ENCODE results near the gene TGOLN2. TPM values are rescaled to one million over a fixed set of nuclear protein-coding genes. Genes with fewer than 3 reads are reported as not detected.

The TGOLN2 gene
- total and polyA plus RNA-seq, 2 of the 13 experiments (the other 11 are each of a cell fraction or from before 2014, with no cell fraction given), result 99.6 to 155 TPM

DNA sequence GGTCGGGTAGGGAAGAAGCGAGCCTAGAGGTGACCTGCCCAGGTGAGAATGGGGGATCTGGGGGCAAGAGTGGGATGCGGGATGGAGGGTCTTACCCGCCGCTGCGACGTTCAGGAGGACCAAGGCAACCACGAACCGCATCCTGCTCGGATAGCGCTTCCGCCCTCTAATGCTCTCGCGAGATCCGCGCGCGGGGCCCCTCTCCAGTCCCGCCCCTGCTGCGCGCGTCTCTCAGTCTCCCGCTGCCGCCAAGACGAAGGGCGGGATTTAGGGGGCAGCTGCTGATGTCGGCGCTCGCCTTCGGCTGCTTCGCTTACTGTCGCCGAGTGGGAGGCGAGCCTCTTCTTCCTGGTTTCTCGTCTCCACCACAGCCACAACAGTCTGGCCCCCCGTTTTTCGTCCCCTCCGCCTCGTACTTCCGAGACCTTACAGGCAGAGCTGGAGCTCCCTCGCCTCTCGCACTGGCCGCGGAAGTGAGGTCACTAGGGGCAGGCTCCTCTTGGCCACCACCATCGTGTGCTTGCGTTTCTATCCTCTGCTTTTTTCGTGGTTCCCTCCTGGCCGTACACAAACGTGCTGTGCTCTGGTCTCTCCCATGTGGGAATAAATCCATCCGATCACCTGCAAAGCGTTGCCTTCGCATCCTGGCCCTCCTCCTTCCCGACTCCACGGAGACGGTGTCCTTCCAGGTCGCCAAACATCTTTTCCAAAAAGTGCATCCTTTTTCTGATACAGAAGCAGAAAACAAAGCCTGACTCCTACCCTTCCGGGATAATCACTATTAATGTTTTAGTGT, at the start of gene TGOLN2 (continued):
- TF ChIP-seq, protein P1, sequence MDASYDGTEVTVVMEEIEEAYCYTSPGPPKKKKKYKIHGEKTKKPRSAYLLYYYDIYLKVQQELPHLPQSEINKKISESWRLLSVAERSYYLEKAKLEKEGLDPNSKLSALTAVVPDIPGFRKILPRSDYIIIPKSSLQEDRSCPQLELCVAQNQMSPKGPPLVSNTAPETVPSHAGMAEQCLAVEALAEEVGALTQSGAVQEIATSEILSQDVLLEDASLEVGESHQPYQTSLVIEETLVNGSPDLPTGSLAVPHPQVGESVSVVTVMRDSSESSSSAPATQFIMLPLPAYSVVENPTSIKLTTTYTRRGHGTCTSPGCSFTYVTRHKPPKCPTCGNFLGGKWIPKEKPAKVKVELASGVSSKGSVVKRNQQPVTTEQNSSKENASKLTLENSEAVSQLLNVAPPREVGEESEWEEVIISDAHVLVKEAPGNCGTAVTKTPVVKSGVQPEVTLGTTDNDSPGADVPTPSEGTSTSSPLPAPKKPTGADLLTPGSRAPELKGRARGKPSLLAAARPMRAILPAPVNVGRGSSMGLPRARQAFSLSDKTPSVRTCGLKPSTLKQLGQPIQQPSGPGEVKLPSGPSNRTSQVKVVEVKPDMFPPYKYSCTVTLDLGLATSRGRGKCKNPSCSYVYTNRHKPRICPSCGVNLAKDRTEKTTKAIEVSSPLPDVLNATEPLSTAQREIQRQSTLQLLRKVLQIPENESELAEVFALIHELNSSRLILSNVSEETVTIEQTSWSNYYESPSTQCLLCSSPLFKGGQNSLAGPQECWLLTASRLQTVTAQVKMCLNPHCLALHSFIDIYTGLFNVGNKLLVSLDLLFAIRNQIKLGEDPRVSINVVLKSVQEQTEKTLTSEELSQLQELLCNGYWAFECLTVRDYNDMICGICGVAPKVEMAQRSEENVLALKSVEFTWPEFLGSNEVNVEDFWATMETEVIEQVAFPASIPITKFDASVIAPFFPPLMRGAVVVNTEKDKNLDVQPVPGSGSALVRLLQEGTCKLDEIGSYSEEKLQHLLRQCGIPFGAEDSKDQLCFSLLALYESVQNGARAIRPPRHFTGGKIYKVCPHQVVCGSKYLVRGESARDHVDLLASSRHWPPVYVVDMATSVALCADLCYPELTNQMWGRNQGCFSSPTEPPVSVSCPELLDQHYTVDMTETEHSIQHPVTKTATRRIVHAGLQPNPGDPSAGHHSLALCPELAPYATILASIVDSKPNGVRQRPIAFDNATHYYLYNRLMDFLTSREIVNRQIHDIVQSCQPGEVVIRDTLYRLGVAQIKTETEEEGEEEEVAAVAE (CRISPR knock-in tag; IDR thresholded peaks at IDR 0.05; ENCODE audit: borderline replicate concordance), result peak; percentile 90
- TF ChIP-seq, protein P2, sequence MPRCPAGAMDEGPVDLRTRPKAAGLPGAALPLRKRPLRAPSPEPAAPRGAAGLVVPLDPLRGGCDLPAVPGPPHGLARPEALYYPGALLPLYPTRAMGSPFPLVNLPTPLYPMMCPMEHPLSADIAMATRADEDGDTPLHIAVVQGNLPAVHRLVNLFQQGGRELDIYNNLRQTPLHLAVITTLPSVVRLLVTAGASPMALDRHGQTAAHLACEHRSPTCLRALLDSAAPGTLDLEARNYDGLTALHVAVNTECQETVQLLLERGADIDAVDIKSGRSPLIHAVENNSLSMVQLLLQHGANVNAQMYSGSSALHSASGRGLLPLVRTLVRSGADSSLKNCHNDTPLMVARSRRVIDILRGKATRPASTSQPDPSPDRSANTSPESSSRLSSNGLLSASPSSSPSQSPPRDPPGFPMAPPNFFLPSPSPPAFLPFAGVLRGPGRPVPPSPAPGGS (CRISPR knock-in tag; IDR thresholded peaks at IDR 0.05), result peak; percentile 76
- TF ChIP-seq ZMAT3 (CRISPR knock-in tag; conservative IDR thresholded peaks at IDR 0.05), result peak; percentile 92; the same call in 1 of the 2 replicates
- TF ChIP-seq, protein P3, sequence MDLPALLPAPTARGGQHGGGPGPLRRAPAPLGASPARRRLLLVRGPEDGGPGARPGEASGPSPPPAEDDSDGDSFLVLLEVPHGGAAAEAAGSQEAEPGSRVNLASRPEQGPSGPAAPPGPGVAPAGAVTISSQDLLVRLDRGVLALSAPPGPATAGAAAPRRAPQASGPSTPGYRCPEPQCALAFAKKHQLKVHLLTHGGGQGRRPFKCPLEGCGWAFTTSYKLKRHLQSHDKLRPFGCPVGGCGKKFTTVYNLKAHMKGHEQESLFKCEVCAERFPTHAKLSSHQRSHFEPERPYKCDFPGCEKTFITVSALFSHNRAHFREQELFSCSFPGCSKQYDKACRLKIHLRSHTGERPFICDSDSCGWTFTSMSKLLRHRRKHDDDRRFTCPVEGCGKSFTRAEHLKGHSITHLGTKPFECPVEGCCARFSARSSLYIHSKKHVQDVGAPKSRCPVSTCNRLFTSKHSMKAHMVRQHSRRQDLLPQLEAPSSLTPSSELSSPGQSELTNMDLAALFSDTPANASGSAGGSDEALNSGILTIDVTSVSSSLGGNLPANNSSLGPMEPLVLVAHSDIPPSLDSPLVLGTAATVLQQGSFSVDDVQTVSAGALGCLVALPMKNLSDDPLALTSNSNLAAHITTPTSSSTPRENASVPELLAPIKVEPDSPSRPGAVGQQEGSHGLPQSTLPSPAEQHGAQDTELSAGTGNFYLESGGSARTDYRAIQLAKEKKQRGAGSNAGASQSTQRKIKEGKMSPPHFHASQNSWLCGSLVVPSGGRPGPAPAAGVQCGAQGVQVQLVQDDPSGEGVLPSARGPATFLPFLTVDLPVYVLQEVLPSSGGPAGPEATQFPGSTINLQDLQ (CRISPR knock-in tag; IDR thresholded peaks at IDR 0.05), result peak; percentile 96
- peak; percentile 94 for TF ChIP-seq ZNF446 (CRISPR knock-in tag; IDR thresholded peaks at IDR 0.05)
- no peak; the same call in 1 of the 2 replicates for TF ChIP-seq ZNF589 (CRISPR knock-in tag; conservative IDR thresholded peaks at IDR 0.05)
- TF ChIP-seq SMYD3 (CRISPR knock-in tag; IDR thresholded peaks at IDR 0.05), result peak; percentile 56; the same call in 1 of the 2 replicates
- peak; percentile 79 for TF ChIP-seq YY1 (IDR thresholded peaks at IDR 0.05; ENCODE audit: insufficient read depth, insufficient replicate concordance, low read depth, low read length)
- TF ChIP-seq ZNF292 (CRISPR knock-in tag; IDR thresholded peaks at IDR 0.05; ENCODE audit: borderline replicate concordance, low read depth), result peak; percentile 92; the same call in 1 of the 2 replicates
- TF ChIP-seq, protein P4, sequence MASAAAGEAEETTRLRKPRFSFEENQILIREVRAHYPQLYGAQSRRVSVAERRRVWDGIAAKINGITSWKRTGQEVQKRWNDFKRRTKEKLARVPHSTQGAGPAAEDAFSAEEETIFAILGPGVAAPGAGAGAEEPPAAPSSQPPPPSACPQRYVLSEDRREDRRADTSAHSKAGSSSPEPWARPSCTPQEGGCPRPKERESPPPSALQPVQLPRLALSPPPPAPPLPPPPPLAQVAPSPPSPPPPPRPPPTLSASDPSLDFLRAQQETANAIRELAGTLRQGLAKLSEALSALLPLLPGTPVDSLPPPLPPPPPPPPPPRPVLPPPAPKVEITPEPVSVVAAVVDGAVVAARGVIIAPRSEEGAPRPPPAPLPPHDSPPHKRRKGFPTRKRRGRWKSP (CRISPR knock-in tag; IDR thresholded peaks at IDR 0.05), result peak; percentile 93
- TF ChIP-seq HNF4A (CRISPR knock-in tag; IDR thresholded peaks at IDR 0.05), result peak; percentile 53
- TF ChIP-seq FOXC1 (CRISPR knock-in tag; IDR thresholded peaks at IDR 0.05; ENCODE audit: borderline replicate concordance), result peak; percentile 94
- no peak for TF ChIP-seq ZNF251 (CRISPR knock-in tag; IDR thresholded peaks at IDR 0.05)
- no peak for TF ChIP-seq RAD51 (IDR thresholded peaks at IDR 0.05; ENCODE audit: borderline replicate concordance)
- TF ChIP-seq, protein P5, sequence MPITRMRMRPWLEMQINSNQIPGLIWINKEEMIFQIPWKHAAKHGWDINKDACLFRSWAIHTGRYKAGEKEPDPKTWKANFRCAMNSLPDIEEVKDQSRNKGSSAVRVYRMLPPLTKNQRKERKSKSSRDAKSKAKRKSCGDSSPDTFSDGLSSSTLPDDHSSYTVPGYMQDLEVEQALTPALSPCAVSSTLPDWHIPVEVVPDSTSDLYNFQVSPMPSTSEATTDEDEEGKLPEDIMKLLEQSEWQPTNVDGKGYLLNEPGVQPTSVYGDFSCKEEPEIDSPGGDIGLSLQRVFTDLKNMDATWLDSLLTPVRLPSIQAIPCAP (CRISPR knock-in tag; IDR thresholded peaks at IDR 0.05; ENCODE audit: low read depth), result no peak
- TF ChIP-seq CREM (IDR thresholded peaks at IDR 0.05), result peak; percentile 87
- TF ChIP-seq CREM (CRISPR knock-in tag; IDR thresholded peaks at IDR 0.05), result no peak

Measured in HepG2 (cell line).